DMS153 (cell line): ENCODE measurements around the gene SERPINB1.
A peak's percentile ranks its signal among the peaks of the same experiment; 100 is the strongest.

ENCODE experiments used
- DNase-seq: peaks from one replicate; lab custom pipeline; 2025; lab: John Stamatoyannopoulos, UW

Gene SERPINB1

GRCh38 chr6:2793534-2794151, 48.0 kb downstream of the SERPINB1 start:
- no peak for DNase-seq

GRCh38 chr6:2792330-2793110, 49.1 kb downstream of the SERPINB1 start:
- no peak for DNase-seq

- no peak for DNase-seq
Observed at GRCh38 chr6:2791450-2791974, 50.2 kb downstream of the SERPINB1 start.

DNA sequence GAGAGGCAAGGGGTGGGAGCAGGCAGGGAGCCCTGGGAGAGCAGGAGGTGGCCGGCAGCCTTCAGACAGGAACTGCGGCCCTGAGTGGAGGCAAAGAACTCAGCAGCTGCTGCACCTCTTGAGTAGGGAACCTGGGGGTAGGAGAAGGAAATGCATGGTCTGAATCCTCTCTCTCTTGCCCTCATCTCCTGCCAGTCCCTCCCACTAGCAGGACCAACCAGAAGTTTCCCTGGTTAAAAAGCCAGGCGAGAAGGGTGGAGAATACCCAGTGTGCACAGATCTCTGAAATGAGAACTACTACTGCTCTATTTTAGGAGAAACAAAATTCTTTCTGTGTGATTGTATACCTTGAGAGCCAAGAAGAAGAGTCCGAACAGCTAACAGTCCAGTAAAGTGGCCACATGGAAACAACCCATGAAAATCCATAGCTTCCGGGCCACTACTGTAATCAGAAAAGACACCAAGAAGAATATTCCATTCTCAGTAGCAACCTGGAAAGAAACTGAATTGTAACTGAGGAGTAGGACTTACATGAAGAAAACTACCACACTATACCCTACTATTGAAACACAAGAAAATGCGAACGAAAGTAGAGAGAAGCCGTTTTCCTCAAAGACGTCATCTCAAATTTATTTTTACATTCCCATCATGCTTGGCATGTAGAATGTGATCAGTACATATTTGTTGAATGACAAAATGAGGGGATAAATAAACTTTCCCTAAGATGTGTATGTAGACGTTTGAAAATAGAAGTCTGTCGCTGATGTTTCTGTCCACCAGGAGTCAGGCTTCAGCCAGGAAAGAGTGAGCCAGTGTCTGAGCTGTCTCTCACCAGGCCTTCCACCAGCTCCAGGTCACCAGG, 50.8 kb downstream of the SERPINB1 start:
- DNase-seq, result peak; percentile 7

GRCh38 chr6:2786269-2786668, 55.4 kb downstream of the SERPINB1 start:
- DNase-seq, result no peak

DNA sequence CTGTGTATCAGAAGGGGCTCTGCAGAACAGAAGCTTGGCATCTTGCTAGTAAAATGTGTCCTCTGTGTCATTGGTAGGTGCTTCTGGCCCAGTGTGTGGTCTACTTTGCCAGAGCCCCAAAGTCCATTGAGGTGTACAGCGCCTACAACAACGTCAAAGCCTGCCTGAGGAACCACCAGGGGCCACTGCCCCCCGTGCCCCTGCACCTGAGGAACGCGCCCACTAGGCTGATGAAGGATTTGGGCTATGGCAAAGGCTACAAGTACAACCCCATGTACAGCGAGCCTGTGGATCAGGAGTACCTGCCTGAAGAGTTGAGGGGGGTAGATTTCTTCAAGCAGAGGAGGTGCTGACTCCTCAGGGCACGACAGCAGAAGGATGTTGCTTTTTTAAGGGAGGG, 56.7 kb downstream of the SERPINB1 start:
- no peak for DNase-seq

GRCh38 chr6:2784061-2784460, 57.6 kb downstream of the SERPINB1 start:
- no peak for DNase-seq

DNA sequence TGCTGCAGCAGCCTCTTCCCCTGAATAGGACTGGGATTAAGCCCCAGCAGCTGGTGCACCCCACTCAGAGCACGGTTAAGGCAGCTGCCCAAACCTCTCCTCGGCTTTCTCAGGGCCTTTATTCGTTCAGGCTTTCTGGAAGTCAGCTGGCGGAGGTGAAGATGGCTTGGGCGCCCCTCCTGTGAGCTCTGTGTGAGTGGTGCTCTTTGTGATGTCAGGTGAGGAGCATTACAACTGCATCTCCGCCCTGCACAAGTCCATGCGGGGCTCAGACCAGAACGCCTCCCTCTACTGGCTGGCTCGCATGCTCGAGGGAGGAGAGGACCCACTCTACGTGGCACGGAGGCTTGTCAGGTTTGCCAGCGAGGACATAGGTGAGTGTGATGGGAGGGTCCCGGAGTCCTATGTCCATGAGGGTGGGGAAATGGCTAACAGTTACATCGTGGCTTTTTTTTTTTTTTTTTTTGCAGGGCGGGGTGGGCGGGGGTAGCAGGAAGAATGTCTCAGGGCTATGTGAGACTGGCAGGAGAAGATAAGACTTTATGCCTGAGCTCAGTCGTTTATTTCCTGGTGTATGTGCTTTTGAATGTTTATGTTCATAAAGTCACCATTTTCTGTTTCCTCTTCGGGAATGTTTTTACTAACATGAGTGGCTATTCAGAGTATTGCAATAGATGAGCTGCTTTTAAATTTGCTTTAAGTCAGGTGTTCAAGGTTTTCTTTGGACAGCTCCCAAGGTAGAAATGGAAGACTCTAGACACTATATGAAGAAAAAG, 58.3 kb downstream of the SERPINB1 start:
- no peak for DNase-seq

DNA sequence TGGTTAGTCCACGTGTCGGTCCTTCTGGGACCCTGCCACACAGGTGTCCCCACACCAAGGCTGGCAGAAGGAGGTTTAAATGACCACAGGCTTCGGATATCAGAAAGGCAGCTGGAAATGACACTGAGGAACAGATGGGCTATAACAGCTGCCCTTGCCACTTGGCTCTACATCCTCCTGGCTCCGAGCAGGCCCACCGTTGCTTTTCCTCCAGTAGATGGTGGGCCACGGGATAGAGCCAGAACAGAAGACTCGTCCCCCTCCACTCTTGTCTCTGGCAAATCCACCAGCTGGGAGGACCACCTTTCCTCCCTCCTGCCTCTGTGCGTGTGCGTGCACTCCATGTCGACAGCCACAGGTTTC, 58.9 kb downstream of the SERPINB1 start:
- no peak for DNase-seq

DNA sequence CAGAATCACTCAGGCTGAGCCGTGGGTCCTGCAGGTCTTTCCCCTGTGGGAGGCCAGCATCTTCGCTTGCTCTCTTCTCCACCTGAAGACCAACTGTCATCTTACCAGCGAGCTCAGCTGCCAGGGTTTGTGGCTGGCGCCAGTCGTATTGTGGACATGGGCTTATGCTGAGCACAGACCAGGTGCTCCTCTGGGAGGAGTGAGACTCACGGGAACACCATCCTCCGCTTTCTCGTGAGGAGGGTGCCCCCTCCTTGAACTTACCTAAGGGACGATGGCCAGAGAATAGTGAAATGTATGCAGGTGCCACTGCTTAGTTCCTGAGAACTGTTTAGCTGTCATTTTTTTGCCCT, 59.3 kb downstream of the SERPINB1 start:
- DNase-seq, result no peak
